Endodermal cell (in vitro differentiated cells): ENCODE results near the gene PTPRM. TPM values are rescaled to one million over a fixed set of nuclear protein-coding genes. Genes with fewer than 3 reads are reported as not detected.

Experiments
- DNase-seq: peaks from one replicate; pipeline ENCODE4 v3.0.0-alpha.2; 2017
- H3K27ac ChIP-seq: 2 replicates; pipeline ENCODE4 v1.5.1; 2013; ENCODE audit warnings: mild to moderate bottlenecking, low read depth, low read length, moderate library complexity
- H3K27me3 ChIP-seq: 2 replicates; pipeline ENCODE4 v1.6.1; 2013; ENCODE audit warnings: mild to moderate bottlenecking, low read length, moderate library complexity; ENCODE audit not compliant: insufficient read depth, control insufficient read depth, poor library complexity, severe bottlenecking
- H3K36me3 ChIP-seq: 2 replicates; pipeline ENCODE4 v1.7.0; 2013; ENCODE audit warnings: mild to moderate bottlenecking, low read length, moderate library complexity; ENCODE audit not compliant: control insufficient read depth, insufficient read depth
- H3K4me1 ChIP-seq: one replicate; pipeline ENCODE4 v1.7.0; 2013; ENCODE audit warnings: low read length; ENCODE audit not compliant: control insufficient read depth, insufficient read depth
- H3K4me3 ChIP-seq: 2 replicates; pipeline ENCODE4 v1.5.1; 2013; ENCODE audit warnings: mild to moderate bottlenecking, low read length, moderate library complexity
- H3K9ac ChIP-seq: 2 replicates; pipeline ENCODE4 v1.6.1; 2013; ENCODE audit warnings: mild to moderate bottlenecking, low read length, moderate library complexity; ENCODE audit not compliant: poor library complexity, severe bottlenecking; ENCODE audit errors: extremely low read depth
- H3K9me3 ChIP-seq: 2 replicates; pipeline ENCODE4 v1.6.1; 2013; ENCODE audit warnings: mild to moderate bottlenecking, low read length, moderate library complexity; ENCODE audit not compliant: control insufficient read depth
- H3K27ac Mint-ChIP-seq: 2 replicates; pipeline ENCODE4 v1.8.0; 2020; ENCODE audit warnings: mixed read lengths
- H3K27me3 Mint-ChIP-seq: 2 replicates; pipeline ENCODE4 v1.8.0; 2021; ENCODE audit warnings: mild to moderate bottlenecking, mixed read lengths; ENCODE audit not compliant: insufficient read depth
- H3K36me3 Mint-ChIP-seq: 2 replicates; pipeline ENCODE4 v1.8.0; 2020; ENCODE audit warnings: low read depth, mixed read lengths
- H3K4me1 Mint-ChIP-seq: 2 replicates; pipeline ENCODE4 v1.8.0; 2020; ENCODE audit warnings: mixed read lengths
- H3K4me3 Mint-ChIP-seq: 2 replicates; pipeline ENCODE4 v1.8.0; 2020; ENCODE audit warnings: mild to moderate bottlenecking, moderate library complexity, mixed read lengths
- H3K9me3 Mint-ChIP-seq: 2 replicates; pipeline ENCODE4 v1.8.0; 2020; ENCODE audit warnings: mild to moderate bottlenecking, mixed read lengths
- CTCF ChIP-seq: fragments of 200-600 bp; sonication (generic); conservative IDR thresholded peaks from 2 replicates; pipeline ENCODE4 v1.5.0; 2021; ENCODE audit warnings: antibody characterized with exemption, mild to moderate bottlenecking
- WGBS, 2 experiments: methylation state at CpG; one replicate each; pipeline versions ENCODE4 v1.1.5 to v1.1.7; 2013; ENCODE audit warnings: missing lambda C conversion rate in 2 of 2, mixed read lengths in 1 of 2; ENCODE audit not compliant: insufficient coverage in 1 of 2, insufficient read length in 1 of 2; 5-methylcytosine and 5-hydroxymethylcytosine counted together
- total RNA-seq, 2 donors: library from RNA; stranded (reverse); fragmentation: NEBNext Ultra II Directional in 1 of 2; extraction: Animal tissue kit (Norgen Biotek cat#: 25700) in 1 of 2; gene quantifications; 2 replicates in 1 of 2; 3 replicates in 1 of 2; pipeline ENCODE4 v1.2.1, GENCODE V29; 2021

The PTPRM gene
- total RNA-seq, 2 donors from 2014 or later = 47.2 to 57.6 TPM

GRCh38 chr18:8065284-8065683, 498.2 kb downstream of the PTPRM start:
- no peak overlapping the region for H3K27ac Mint-ChIP-seq
- Histone ChIP-seq H3K36me3 (peaks cover 7% of the 10 kb centered on the region), H3K27me3 (no peaks in the 10 kb centered on the region), H3K4me3 (no peak overlapping the region), H3K27ac (peak overlapping the region; percentile 6), H3K9me3 (no peaks in the 10 kb centered on the region), H3K9ac (no peak overlapping the region), H3K4me1 (no peaks in the 10 kb centered on the region)
- TF ChIP-seq CTCF = no peak
- peaks cover 13% of the 10 kb centered on the region for H3K4me1 Mint-ChIP-seq
- no peak overlapping the region for H3K4me3 Mint-ChIP-seq
- no peaks in the 10 kb centered on the region for H3K27me3 Mint-ChIP-seq
- WGBS, 2 experiments = 82% methylated on average over 4 of the region's 4 CpGs
- peaks cover 8% of the 10 kb centered on the region for H3K36me3 Mint-ChIP-seq
- no peaks in the 10 kb centered on the region for H3K9me3 Mint-ChIP-seq
- DNase-seq = no peak

GRCh38 chr18:8065773-8066172, 498.7 kb downstream of the PTPRM start:
- TF ChIP-seq CTCF = no peak
- 83 to 100% methylated on average over 1 of the region's 1 CpG for WGBS, 2 experiments

GRCh38 chr18:8069708-8070107, 502.6 kb downstream of the PTPRM start:
- TF ChIP-seq CTCF = no peak
- no peaks in the 10 kb centered on the region for H3K27me3 ChIP-seq
- H3K9ac ChIP-seq = no peak overlapping the region
- peaks cover 15% of the 10 kb centered on the region for H3K36me3 ChIP-seq
- no peaks in the 10 kb centered on the region for H3K4me1 ChIP-seq
- 95 to 100% methylated on average over 5 to 8 of the region's 8 CpGs for WGBS, 2 experiments
- Mint-ChIP-seq H3K36me3 (peaks cover 10% of the 10 kb centered on the region), H3K4me1 (peaks cover 9% of the 10 kb centered on the region), H3K27me3 (no peaks in the 10 kb centered on the region), H3K27ac (no peak overlapping the region), H3K4me3 (no peak overlapping the region), H3K9me3 (no peaks in the 10 kb centered on the region)
- no peak overlapping the region for H3K27ac ChIP-seq
- no peak for DNase-seq
- H3K9me3 ChIP-seq = no peaks in the 10 kb centered on the region
- H3K4me3 ChIP-seq = no peak overlapping the region

More at GRCh38 chr18:8065773-8066172, 498.7 kb downstream of the PTPRM start:
- no peak overlapping the region for H3K27ac Mint-ChIP-seq
- Histone ChIP-seq H3K27ac (peak overlapping the region; percentile 6), H3K27me3 (no peaks in the 10 kb centered on the region), H3K36me3 (peaks cover 8% of the 10 kb centered on the region), H3K4me1 (no peaks in the 10 kb centered on the region), H3K9ac (no peak overlapping the region), H3K9me3 (no peaks in the 10 kb centered on the region), H3K4me3 (no peak overlapping the region)
- H3K4me1 Mint-ChIP-seq = peaks cover 13% of the 10 kb centered on the region
- no peak overlapping the region for H3K4me3 Mint-ChIP-seq
- peaks cover 10% of the 10 kb centered on the region for H3K36me3 Mint-ChIP-seq
- no peaks in the 10 kb centered on the region for H3K9me3 Mint-ChIP-seq
- DNase-seq = no peak
- H3K27me3 Mint-ChIP-seq = no peaks in the 10 kb centered on the region
